Measurements from ENCODE around the gene C4orf51. TPM values are rescaled to one million over a fixed set of nuclear protein-coding genes. Genes with fewer than 3 reads are reported as not detected.
"Not testable (repeated sequence)": the region's sequence is repeated elsewhere in the genome, so short reads cannot be mapped to it uniquely, and the experiment has no call there.

The C4orf51 gene
- not detected in 2 replicates for total RNA-seq (2014; rRNA removed; shearing (Covaris generic))
- polyA plus RNA-seq (2015; cell fraction: cytosol; rRNA removed), result not detected in 2 replicates
- not detected in 2 replicates for polyA plus RNA-seq (2015; cell fraction: nucleus; rRNA removed)

GRCh38 chr4:145679991-145680455 is at the start of gene C4orf51:
C4orf51 (plus strand) TSS chr4:145680146; CDS start chr4:145680204, 58 bp downstream.
- peak; percentile 13 for DNase-seq (ENCODE audit: low read depth, low spot score)
- in situ Hi-C loops (cut with HindIII; ENCODE audit: low pct_unique_long_range_greater_than_20kb, low sequenced_read_pairs), result no loop called here

- DNase-seq (ENCODE audit: low read depth, low spot score), result no peak
- in situ Hi-C loops (cut with HindIII; ENCODE audit: low pct_unique_long_range_greater_than_20kb, low sequenced_read_pairs), result no loop called here
Observed at GRCh38 chr4:145635117-145635516, 44.8 kb upstream of the C4orf51 start.

- in situ Hi-C loops (cut with HindIII; ENCODE audit: low pct_unique_long_range_greater_than_20kb, low sequenced_read_pairs), result no loop called here
- DNase-seq (ENCODE audit: low read depth, low spot score), result no peak
Observed at GRCh38 chr4:145635630-145636029, 44.3 kb upstream of the C4orf51 start.

DNA sequence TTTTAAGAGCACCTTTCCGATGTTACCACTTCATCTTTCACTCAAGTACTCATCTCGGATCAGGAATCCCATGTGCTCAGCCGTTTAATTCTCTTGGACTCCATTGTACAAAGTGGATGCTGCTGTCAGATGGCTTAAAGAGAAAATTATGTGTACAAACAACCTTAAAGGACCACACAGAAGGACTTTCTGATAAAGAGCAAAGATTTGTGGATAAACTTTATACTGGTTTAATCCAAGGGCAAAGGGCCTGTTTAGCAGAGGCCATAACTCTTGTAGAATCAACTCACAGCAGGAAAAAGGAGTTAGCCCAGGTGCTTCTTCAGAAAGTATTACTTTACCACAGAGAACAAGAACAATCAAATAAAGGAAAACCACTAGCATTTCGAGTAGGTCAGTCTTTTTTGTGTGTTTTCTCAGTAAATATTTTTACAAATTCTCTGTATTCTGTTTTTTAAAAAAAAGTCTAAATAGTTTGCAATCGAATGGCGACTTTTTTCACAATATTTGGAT is 40.7 kb upstream of the C4orf51 start:
- in situ Hi-C loops (cut with HindIII; ENCODE audit: low pct_unique_long_range_greater_than_20kb, low sequenced_read_pairs), result no loop called here
- DNase-seq (ENCODE audit: low read depth, low spot score), result no peak

GRCh38 chr4:145640236-145640635 is 39.7 kb upstream of the C4orf51 start:
- in situ Hi-C loops (cut with HindIII; ENCODE audit: low pct_unique_long_range_greater_than_20kb, low sequenced_read_pairs); DNase-seq (ENCODE audit: low read depth, low spot score): not testable (repeated sequence)

DNA sequence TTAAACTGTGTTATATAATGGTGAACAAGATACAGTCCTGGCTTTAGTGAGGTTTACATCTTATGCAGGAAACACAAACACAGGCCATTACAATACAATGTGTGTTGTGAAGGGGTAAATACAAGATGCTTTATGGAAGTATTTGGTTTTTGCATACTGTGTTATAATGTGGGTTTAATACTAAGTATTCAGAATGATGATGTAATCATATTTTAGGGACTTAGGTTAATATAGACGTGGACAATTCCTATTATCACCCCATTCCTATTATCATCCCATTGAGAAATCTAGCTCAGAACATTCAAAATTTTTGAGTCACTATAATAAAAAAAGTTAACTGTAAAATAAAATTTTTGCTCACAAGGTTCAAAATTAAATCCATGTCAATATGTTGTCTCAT is 36.7 kb upstream of the C4orf51 start:
- in situ Hi-C loops (cut with HindIII; ENCODE audit: low pct_unique_long_range_greater_than_20kb, low sequenced_read_pairs), result no loop called here
- DNase-seq (ENCODE audit: low read depth, low spot score), result no peak

GRCh38 chr4:145644699-145645098 is 35.2 kb upstream of the C4orf51 start:
- in situ Hi-C loops (cut with HindIII; ENCODE audit: low pct_unique_long_range_greater_than_20kb, low sequenced_read_pairs), result no loop called here
- peak; percentile 6 for DNase-seq (ENCODE audit: low read depth, low spot score)

DNA sequence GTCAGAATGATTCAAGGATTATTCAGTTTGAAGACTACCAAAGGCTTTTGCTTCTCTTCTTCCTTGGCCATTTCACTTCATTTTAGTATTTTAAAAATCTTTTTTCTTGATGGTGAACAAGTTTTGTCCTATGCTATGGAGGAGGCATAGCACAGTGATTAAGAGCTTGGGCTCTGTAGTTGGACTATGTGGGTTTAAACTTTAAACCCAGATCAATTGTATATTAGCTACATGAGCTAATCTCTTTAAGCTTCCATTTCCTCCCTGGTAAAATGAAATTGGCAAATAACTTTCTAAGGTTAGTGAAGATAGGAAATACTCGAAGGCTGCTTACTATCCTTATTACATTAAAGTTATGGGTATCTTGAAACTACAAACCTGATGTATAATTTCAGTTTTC is 23.8 kb upstream of the C4orf51 start:
- in situ Hi-C loops (cut with HindIII; ENCODE audit: low pct_unique_long_range_greater_than_20kb, low sequenced_read_pairs), result no loop called here

GRCh38 chr4:145660064-145660463 is 19.9 kb upstream of the C4orf51 start:
- DNase-seq (ENCODE audit: low read depth, low spot score), result no peak
- in situ Hi-C loops (cut with HindIII; ENCODE audit: low pct_unique_long_range_greater_than_20kb, low sequenced_read_pairs), result no loop called here

More for the DNA sequence above, 23.8 kb upstream of the C4orf51 start:
- DNase-seq (ENCODE audit: low read depth, low spot score), result no peak

DNA sequence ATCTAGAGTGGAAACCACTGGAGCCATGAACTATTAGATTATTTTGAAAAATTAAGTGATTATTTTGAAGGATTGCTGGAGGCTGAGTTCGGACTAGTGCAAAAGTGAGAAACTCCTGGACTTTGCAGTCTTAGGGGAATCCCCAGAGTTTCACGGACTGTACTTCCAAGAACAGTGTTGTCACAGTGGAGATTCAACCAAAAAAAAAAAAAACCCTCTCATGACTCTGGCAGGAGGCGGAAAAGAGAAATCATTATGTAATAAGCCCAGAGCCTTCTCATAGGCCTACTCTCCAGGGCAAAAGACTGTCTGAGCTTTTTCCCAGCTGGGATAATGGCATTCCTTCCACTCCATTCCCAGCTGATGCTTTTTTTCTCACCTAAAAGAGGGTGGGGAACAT is 16.8 kb upstream of the C4orf51 start:
- DNase-seq (ENCODE audit: low read depth, low spot score), result no peak
- in situ Hi-C loops (cut with HindIII; ENCODE audit: low pct_unique_long_range_greater_than_20kb, low sequenced_read_pairs), result no loop called here

DNA sequence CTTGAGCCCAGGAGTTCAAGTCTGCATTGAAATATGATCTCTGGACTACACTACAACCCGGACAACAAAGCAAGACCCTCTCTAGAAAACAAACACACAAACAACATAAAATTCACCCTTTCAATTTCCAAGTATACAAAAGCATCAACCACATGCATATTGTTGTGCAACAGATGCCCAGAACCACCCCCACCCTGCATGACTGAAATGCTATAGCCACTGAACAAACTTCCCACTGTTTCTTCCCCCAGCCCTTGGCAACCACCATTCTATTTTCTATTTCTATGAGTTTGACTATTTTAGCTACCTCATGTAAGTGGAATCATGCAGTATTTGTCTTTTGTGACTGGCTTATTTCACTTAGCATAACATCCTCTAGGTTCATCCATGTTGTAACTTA is 14.2 kb upstream of the C4orf51 start:
- DNase-seq (ENCODE audit: low read depth, low spot score), result no peak
- in situ Hi-C loops (cut with HindIII; ENCODE audit: low pct_unique_long_range_greater_than_20kb, low sequenced_read_pairs), result no loop called here

DNA sequence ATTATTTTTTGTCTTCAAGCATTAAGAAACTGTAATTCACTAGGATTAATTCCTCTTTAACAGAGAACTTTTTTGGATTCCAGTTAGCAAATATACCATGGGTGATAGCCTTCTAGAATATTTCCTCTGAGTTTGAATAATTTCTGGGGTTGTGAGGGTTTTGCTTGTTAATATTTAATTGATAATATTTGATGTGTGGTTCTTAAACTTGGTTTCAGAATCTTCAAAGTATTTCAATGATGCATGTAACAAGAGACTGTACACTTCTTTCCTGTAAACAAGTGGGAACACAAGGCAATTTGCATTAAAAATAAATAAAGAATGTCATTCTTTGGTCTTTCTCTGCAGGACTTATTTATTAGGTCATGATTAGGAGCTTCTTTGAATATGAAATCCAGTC is 9.5 kb upstream of the C4orf51 start:
- in situ Hi-C loops (cut with HindIII; ENCODE audit: low pct_unique_long_range_greater_than_20kb, low sequenced_read_pairs), result no loop called here
- no peak for DNase-seq (ENCODE audit: low read depth, low spot score)

GRCh38 chr4:145679520-145679919 is 426 bp upstream of the C4orf51 start:
- in situ Hi-C loops (cut with HindIII; ENCODE audit: low pct_unique_long_range_greater_than_20kb, low sequenced_read_pairs), result no loop called here
- no peak for DNase-seq (ENCODE audit: low read depth, low spot score)

DNA sequence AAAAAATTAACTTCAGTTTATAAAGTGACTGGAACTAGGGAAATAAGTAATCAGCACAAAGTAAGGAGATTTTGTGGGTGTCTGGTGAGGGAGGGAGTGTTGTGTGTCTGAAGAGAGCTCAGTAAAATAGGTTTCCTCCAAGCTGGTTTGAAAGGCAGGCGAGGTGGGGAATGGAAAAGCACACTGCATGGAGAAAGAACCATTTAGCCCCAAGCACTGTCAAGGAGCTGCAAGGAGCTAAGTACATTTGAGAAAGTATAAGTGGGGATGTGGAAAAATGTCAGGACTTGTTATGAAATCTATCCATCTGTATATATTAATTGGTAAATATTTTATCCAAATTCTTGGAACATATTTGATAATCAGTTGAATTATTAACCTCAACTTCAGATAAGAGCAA is 956 bp downstream of the C4orf51 start:
- no peak for DNase-seq (ENCODE audit: low read depth, low spot score)
- in situ Hi-C loops (cut with HindIII; ENCODE audit: low pct_unique_long_range_greater_than_20kb, low sequenced_read_pairs), result no loop called here

DNA sequence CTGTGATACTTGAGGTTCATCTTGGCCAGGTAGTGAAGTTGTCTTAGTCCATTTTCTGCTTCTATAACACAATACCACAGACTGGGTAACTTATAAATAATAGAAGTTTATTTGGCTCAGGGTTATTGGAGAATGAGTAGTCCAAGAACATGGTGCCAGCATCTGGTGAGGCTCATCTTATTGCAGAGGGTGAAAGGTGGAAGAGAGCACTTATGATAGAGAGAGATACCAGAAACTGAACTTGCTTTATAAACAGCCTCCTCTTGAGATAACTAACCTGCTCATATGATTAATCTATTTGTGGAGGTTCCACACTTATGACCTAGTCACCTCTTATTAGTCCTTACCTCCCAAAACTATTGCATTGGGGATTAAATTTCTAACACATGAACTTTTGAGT is 1.6 kb downstream of the C4orf51 start:
- DNase-seq (ENCODE audit: low read depth, low spot score), result no peak
- in situ Hi-C loops (cut with HindIII; ENCODE audit: low pct_unique_long_range_greater_than_20kb, low sequenced_read_pairs), result no loop called here

DNA sequence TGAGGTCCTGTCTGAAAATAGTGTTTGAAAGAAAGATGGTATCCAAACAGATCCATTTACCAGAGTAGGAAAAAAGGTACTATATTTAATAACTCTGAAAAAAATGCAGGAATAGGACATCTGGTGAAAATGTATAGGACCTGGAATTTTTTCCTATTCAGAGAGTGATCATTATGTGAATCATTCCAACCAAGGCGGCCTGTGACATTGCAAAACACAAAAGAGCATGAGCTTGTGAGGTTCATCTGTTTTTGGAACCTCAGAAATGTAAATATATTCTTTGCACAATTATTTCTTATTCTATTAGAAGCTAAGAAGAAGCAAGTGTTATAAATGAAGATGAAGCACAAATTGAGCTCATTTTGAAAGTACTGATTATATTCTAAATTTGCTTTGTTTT is 2.0 kb downstream of the C4orf51 start:
- no peak for DNase-seq (ENCODE audit: low read depth, low spot score)
- in situ Hi-C loops (cut with HindIII; ENCODE audit: low pct_unique_long_range_greater_than_20kb, low sequenced_read_pairs), result no loop called here

DNA sequence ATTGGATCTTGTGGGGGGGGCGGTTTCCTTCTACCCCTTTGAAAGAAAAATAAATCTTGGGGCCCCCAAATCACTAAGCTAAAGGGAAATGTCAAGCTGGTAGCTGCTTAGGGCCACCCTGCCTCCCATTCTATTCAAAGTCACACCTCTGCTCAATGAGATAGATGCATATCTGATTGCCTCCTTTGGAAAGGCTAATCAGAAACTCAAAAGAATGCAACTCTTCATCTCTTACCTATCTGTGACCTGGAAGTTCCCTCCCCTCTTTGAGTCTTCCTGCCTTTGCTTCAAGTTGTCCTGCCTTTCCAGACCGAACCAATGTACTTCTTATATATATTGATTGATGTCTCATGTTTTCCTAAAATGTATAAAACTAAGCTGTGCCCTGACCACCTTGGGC is 7.0 kb downstream of the C4orf51 start:
- in situ Hi-C loops (cut with HindIII; ENCODE audit: low pct_unique_long_range_greater_than_20kb, low sequenced_read_pairs), result no loop called here
- DNase-seq (ENCODE audit: low read depth, low spot score), result no peak

GRCh38 chr4:145690610-145691009 is 10.7 kb downstream of the C4orf51 start:
- in situ Hi-C loops (cut with HindIII; ENCODE audit: low pct_unique_long_range_greater_than_20kb, low sequenced_read_pairs), result no loop called here
- no peak for DNase-seq (ENCODE audit: low read depth, low spot score)

GRCh38 chr4:145691416-145691815 is 11.5 kb downstream of the C4orf51 start:
- in situ Hi-C loops (cut with HindIII; ENCODE audit: low pct_unique_long_range_greater_than_20kb, low sequenced_read_pairs); DNase-seq (ENCODE audit: low read depth, low spot score): not testable (repeated sequence)

DNA sequence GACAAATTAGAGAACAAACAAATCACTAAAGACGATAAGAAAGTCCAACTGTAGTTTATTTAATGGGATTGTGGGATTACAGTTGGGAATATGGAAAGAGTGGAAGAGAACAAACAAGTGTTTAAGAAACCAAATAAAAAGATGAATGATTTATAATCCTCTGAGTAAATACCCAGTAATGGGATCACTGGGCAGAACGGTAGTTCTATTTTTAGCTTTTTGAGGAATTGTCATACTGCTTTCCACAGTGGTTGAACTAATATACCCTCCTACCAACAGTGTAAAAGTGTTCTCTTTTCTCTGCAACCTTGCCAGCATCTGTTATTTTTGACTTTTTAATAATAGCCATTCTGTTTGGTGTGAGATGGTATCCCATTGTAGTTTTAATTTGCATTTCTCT is 15.0 kb downstream of the C4orf51 start:
- in situ Hi-C loops (cut with HindIII; ENCODE audit: low pct_unique_long_range_greater_than_20kb, low sequenced_read_pairs), result no loop called here
- no peak for DNase-seq (ENCODE audit: low read depth, low spot score)

All from SK-MEL-5 (cell line).